CD4-positive, alpha-beta memory T cell (primary cell): ENCODE data around the gene PINLYP. TPM values are rescaled to one million over a fixed set of nuclear protein-coding genes. Genes with fewer than 3 reads are reported as not detected.

Experiments
- CTCF ChIA-PET: fragments of 350-600 bp; sonication (Branson Sonifier 250); formaldehyde crosslinking; loops from one replicate; lab custom pipeline; 2021; ENCODE audit warnings: inconsistent platforms; ENCODE audit not compliant: partially characterized antibody; lab: Charles Lee
- POLR2A ChIA-PET: fragments of 350-600 bp; sonication (Branson Sonifier 250); formaldehyde crosslinking; loops from one replicate; lab custom pipeline; 2021; ENCODE audit not compliant: partially characterized antibody; lab: Charles Lee
- DNase-seq, 5 donors: peaks; one replicate each; pipeline versions ENCODE4 v3.0.0 to v3.0.0-alpha.2; 2020 to 2022; ENCODE audit warnings: mixed read lengths in 1 of 5
- H3K27ac ChIP-seq: one replicate; pipeline ENCODE4 v1.7.0; 2013; ENCODE audit warnings: low read depth, low read length
- H3K27me3 ChIP-seq: 2 replicates; pipeline ENCODE4 v1.7.0; 2013; ENCODE audit warnings: mild to moderate bottlenecking, low read length, moderate library complexity; ENCODE audit not compliant: insufficient read depth
- H3K36me3 ChIP-seq: 2 replicates; pipeline ENCODE4 v1.7.0; 2013; ENCODE audit warnings: mild to moderate bottlenecking, low read length, moderate library complexity; ENCODE audit not compliant: insufficient read depth
- H3K4me1 ChIP-seq: 2 replicates; pipeline ENCODE4 v1.7.0; 2013; ENCODE audit warnings: mild to moderate bottlenecking, low read length, moderate library complexity; ENCODE audit not compliant: insufficient read depth
- H3K4me3 ChIP-seq, 2 donors: one replicate each; pipeline ENCODE4 v1.7.0; 2013; ENCODE audit warnings: low read length in 2 of 2, mild to moderate bottlenecking in 1 of 2
- H3K9me3 ChIP-seq, 2 donors: one replicate each; pipeline ENCODE4 v1.7.0; 2013; ENCODE audit warnings: low read length in 2 of 2, control low read depth in 1 of 2; ENCODE audit not compliant: control insufficient read depth in 1 of 2
- H3K27ac Mint-ChIP-seq, 7 donors: one replicate each; pipeline ENCODE4 v1.8.0; 2020 to 2021; ENCODE audit warnings: mixed read lengths in 7 of 7, mild to moderate bottlenecking in 6 of 7, inconsistent platforms in 3 of 7, moderate library complexity in 3 of 7
- H3K27me3 Mint-ChIP-seq, 2 donors: one replicate each; pipeline ENCODE4 v1.8.0; 2020 to 2021; ENCODE audit warnings: mixed read lengths in 2 of 2
- H3K36me3 Mint-ChIP-seq, 2 donors: one replicate each; pipeline ENCODE4 v1.8.0; 2020 to 2021; ENCODE audit warnings: mixed read lengths in 2 of 2, inconsistent platforms in 1 of 2, mild to moderate bottlenecking in 1 of 2
- H3K4me1 Mint-ChIP-seq, 4 donors: one replicate each; pipeline ENCODE4 v1.8.0; 2020 to 2021; ENCODE audit warnings: mixed read lengths in 4 of 4, mild to moderate bottlenecking in 1 of 4
- H3K4me3 Mint-ChIP-seq, 8 donors: one replicate each; pipeline ENCODE4 v1.8.0; 2020 to 2021; ENCODE audit warnings: mixed read lengths in 8 of 8, mild to moderate bottlenecking in 7 of 8, moderate library complexity in 6 of 8, inconsistent platforms in 3 of 8
- H3K9me3 Mint-ChIP-seq, 8 donors: one replicate each; pipeline ENCODE4 v1.8.0; 2020 to 2021; ENCODE audit warnings: mixed read lengths in 8 of 8, mild to moderate bottlenecking in 5 of 8, inconsistent platforms in 3 of 8, moderate library complexity in 1 of 8
- intact Hi-C: fragments of 100-400 bp; cut with micrococcal nuclease; formaldehyde crosslinking; loops from one replicate; pipeline ENCODE4 v1.15.1; 2023
- polyA plus RNA-seq, 2 donors: library from polyadenylated mRNA; unstranded; fragments of 300-500 nt; fragmentation: Illumina TruSeq; gene quantifications; one replicate each; pipeline ENCODE4 v1.2.3, GENCODE V29; 2021
- total RNA-seq, 2 experiments: library from RNA; stranded (reverse); gene quantifications; one replicate each; pipeline ENCODE4 v1.2.3, GENCODE V29; 2021

The PINLYP gene
- total and polyA plus RNA-seq, 4 experiments from 2014 or later, result 0.33 to 1.3 (median 0.84) TPM; not detected in 1

DNA sequence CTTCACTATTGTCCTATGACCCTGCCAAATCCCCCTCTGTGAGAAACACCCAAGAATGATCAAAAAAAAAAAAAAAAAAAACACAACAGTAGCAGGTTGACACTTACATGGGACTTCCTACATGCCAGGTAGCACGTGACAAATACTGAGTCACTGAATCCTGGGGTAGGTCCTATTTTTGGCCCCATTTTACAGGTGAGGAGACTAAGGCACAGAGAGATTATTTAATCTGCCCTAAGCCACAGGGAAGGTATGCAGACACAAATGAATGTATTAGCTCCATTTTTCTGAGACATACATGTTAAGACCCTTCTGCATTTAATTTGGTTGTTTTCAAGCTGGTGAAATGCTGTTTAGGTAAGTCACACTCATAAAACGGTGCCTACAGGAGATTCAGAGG, 26.9 kb upstream of the PINLYP start:
- DNase-seq, result no peak
- intact Hi-C loops, result no loop called here
- Histone ChIP-seq H3K4me3 (no peak overlapping the region), H3K9me3 (no peaks in the 10 kb centered on the region), H3K27ac (no peak overlapping the region), H3K36me3 (peaks cover 46% of the 10 kb centered on the region), H3K4me1 (no peaks in the 10 kb centered on the region), H3K27me3 (no peaks in the 10 kb centered on the region)
- Mint-ChIP-seq H3K4me1 (peaks cover 0 to 2% (median 0%) of the 10 kb centered on the region in 4 donors), H3K27ac (peak overlapping the region in 2 of 7 donors; percentile 17 to 83), H3K9me3 (no peaks in the 10 kb centered on the region), H3K36me3 (peaks cover 21 to 45% of the 10 kb centered on the region in 2 donors), H3K4me3 (no peak overlapping the region), H3K27me3 (no peaks in the 10 kb centered on the region)
- ChIA-PET CTCF (interaction anchor here (0.5 to 11.2 kb wide), 2 partner anchors 29 to 46 kb away, joined by 3 to 245 read pairs; partner anchors contain the start of genes IRGQ and ZNF576), POLR2A (interaction anchor here (0.6 kb wide), 1 partner anchor 16 kb away, joined by 3 read pairs; the partner anchor contains the start of gene ZNF575)

- Histone ChIP-seq H3K36me3 (peaks cover 48% of the 10 kb centered on the region), H3K9me3 (no peaks in the 10 kb centered on the region), H3K4me1 (peaks cover 7% of the 10 kb centered on the region), H3K4me3 (no peak overlapping the region), H3K27ac (no peak overlapping the region), H3K27me3 (no peaks in the 10 kb centered on the region)
- Mint-ChIP-seq H3K4me3 (no peak overlapping the region), H3K36me3 (peaks cover 22 to 39% of the 10 kb centered on the region in 2 donors), H3K27me3 (no peaks in the 10 kb centered on the region), H3K4me1 (peaks cover 8 to 12% (median 10%) of the 10 kb centered on the region in 4 donors), H3K9me3 (no peaks in the 10 kb centered on the region), H3K27ac (peak overlapping the region in 4 of 7 donors; percentile 33 to 81 (median 43))
- no peak for DNase-seq
- intact Hi-C loops, result no loop called here
- POLR2A ChIA-PET, result interaction anchor here (0.9 kb wide), 1 partner anchor 43 kb away, joined by 3 read pairs; no protein-coding TSS in a partner anchor
- CTCF ChIA-PET, result interaction anchor here (11.2 kb wide), 1 partner anchor 43 kb away, joined by 245 read pairs; the partner anchor contains the start of genes IRGQ and ZNF576
These were observed 24.0 kb upstream of the PINLYP start for GRCh38 chr19:43551399-43552197.

DNA sequence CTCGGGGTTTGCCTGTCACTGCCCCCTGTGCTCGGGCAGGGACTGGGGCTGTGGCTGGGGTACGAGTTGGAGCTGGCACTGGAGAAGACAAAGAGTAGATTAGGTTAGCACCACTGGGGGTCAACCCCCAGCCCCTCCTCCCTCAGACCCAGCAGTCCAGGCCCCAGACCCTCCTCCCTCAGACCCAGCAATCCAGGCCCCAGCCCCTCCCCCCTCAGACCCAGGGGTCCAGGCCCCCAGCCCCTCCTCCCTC, 23.5 kb upstream of the PINLYP start:
- H3K4me1 Mint-ChIP-seq, result peaks cover 8 to 12% (median 10%) of the 10 kb centered on the region in 4 donors
- H3K27me3 ChIP-seq, result no peaks in the 10 kb centered on the region
- H3K9me3 ChIP-seq, result no peaks in the 10 kb centered on the region
- no peak overlapping the region for H3K27ac Mint-ChIP-seq
- DNase-seq, result no peak
- POLR2A ChIA-PET, result interaction anchor here (0.9 kb wide), 1 partner anchor 42 kb away, joined by 3 read pairs; no protein-coding TSS in a partner anchor
- no peaks in the 10 kb centered on the region for H3K27me3 Mint-ChIP-seq
- peaks cover 22 to 38% of the 10 kb centered on the region in 2 donors for H3K36me3 Mint-ChIP-seq
- H3K4me1 ChIP-seq, result peaks cover 7% of the 10 kb centered on the region
- no peak overlapping the region for H3K4me3 ChIP-seq
- intact Hi-C loops, result no loop called here
- peaks cover 48% of the 10 kb centered on the region for H3K36me3 ChIP-seq
- H3K27ac ChIP-seq, result no peak overlapping the region
- no peaks in the 10 kb centered on the region for H3K9me3 Mint-ChIP-seq
- CTCF ChIA-PET, result interaction anchor here (7.6 to 11.2 kb wide), 2 partner anchors 17 to 43 kb away, joined by 64 to 245 read pairs; partner anchors contain the start of genes IRGQ, ZNF575 and ZNF576
- no peak overlapping the region for H3K4me3 Mint-ChIP-seq

- intact Hi-C loops, result no loop called here
- Mint-ChIP-seq H3K4me1 (peaks cover 8 to 12% (median 10%) of the 10 kb centered on the region in 4 donors), H3K4me3 (no peak overlapping the region), H3K9me3 (no peaks in the 10 kb centered on the region), H3K36me3 (peaks cover 22 to 41% of the 10 kb centered on the region in 2 donors), H3K27me3 (no peaks in the 10 kb centered on the region), H3K27ac (peak overlapping the region in 2 of 7 donors; percentile 36 to 85)
- Histone ChIP-seq H3K9me3 (no peaks in the 10 kb centered on the region), H3K4me1 (peaks cover 7% of the 10 kb centered on the region), H3K36me3 (peaks cover 48% of the 10 kb centered on the region), H3K27me3 (no peaks in the 10 kb centered on the region), H3K4me3 (no peak overlapping the region), H3K27ac (no peak overlapping the region)
- no peak for DNase-seq
- ChIA-PET CTCF (interaction anchor here (1.0 to 11.2 kb wide), 3 partner anchors 17 to 42 kb away, joined by 5 to 245 read pairs (median 64); partner anchors contain the start of genes IRGQ, ZNF575 and ZNF576), POLR2A (interaction anchor here (0.9 to 1.2 kb wide), 2 partner anchors 42 to 49 kb away, joined by 3 read pairs; no protein-coding TSS in a partner anchor)
These were observed 23.0 kb upstream of the PINLYP start for GRCh38 chr19:43552616-43553015.

GRCh38 chr19:43553656-43554055, 21.9 kb upstream of the PINLYP start:
- intact Hi-C loops, result loop anchor here (2.0 kb wide), 1 partner anchor 19 kb away; no protein-coding TSS in a partner anchor
- CTCF ChIA-PET, result interaction anchor here (1.0 to 11.2 kb wide), 9 partner anchors 18 to 107 kb away, joined by 5 to 245 read pairs (median 19); partner anchors contain the start of genes IRGQ, XRCC1, ZNF575 and ZNF576

DNA sequence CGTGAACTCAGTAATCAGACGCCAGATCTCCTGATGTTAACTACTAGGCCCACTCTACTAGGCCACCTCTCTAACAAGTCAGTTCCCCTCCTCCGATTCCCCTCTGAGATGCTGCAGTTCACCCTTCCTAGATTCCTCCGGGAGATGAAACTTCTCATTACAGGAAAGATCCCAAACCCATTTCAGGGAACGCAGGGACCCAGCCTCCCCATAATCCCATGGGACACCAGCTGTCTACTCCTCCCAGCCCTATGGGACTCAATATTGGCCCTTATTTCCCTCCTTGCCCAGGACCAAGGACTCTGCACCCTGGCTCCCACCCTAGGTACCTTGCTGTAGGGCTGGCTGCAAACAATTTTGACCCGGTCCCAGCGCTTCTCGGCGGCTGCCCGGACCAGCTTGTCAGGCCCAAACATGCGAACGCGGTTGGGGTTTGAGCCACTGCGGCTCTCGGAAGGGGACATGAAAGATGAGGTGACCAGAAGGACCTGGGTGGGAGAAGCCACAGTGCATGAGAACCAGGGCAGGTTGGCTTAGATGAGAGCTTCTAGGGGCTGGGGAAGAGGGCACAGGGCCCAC, 21.2 kb upstream of the PINLYP start:
- Histone ChIP-seq H3K9me3 (no peaks in the 10 kb centered on the region), H3K4me3 (no peak overlapping the region), H3K27ac (no peak overlapping the region), H3K4me1 (peaks cover 7% of the 10 kb centered on the region), H3K36me3 (peaks cover 48% of the 10 kb centered on the region), H3K27me3 (no peaks in the 10 kb centered on the region)
- no peak for DNase-seq
- H3K27me3 Mint-ChIP-seq, result no peaks in the 10 kb centered on the region
- no peaks in the 10 kb centered on the region for H3K9me3 Mint-ChIP-seq
- no peak overlapping the region for H3K4me3 Mint-ChIP-seq
- H3K36me3 Mint-ChIP-seq, result peaks cover 23 to 42% of the 10 kb centered on the region in 2 donors
- H3K4me1 Mint-ChIP-seq, result peaks cover 8 to 12% (median 11%) of the 10 kb centered on the region in 4 donors
- peak overlapping the region in 4 of 7 donors; percentile 62 to 82 (median 76) for H3K27ac Mint-ChIP-seq
- POLR2A ChIA-PET, result interaction anchor here (1.0 to 3.6 kb wide), 12 partner anchors 9 to 230 kb away, joined by 3 to 61 read pairs (median 4); partner anchors contain the start of genes IRGQ, PINLYP, XRCC1 and ZNF428
- CTCF ChIA-PET, result interaction anchor here (0.5 to 11.2 kb wide), 38 partner anchors 8 to 255 kb away, joined by 3 to 245 read pairs (median 6); partner anchors contain the start of genes IRGQ, PINLYP, PLAUR and XRCC1
- intact Hi-C loops, result loop anchor here (2.0 kb wide), 1 partner anchor 20 kb away; no protein-coding TSS in a partner anchor

More at GRCh38 chr19:43553656-43554055, 21.9 kb upstream of the PINLYP start:
- Mint-ChIP-seq H3K4me1 (peaks cover 8 to 12% (median 10%) of the 10 kb centered on the region in 4 donors), H3K27me3 (no peaks in the 10 kb centered on the region), H3K27ac (peak overlapping the region in 3 of 7 donors; percentile 18 to 62 (median 59)), H3K4me3 (no peak overlapping the region), H3K9me3 (no peaks in the 10 kb centered on the region), H3K36me3 (peaks cover 22 to 45% of the 10 kb centered on the region in 2 donors)
- DNase-seq, result no peak
- peaks cover 7% of the 10 kb centered on the region for H3K4me1 ChIP-seq
- no peak overlapping the region for H3K4me3 ChIP-seq
- H3K9me3 ChIP-seq, result no peaks in the 10 kb centered on the region
- POLR2A ChIA-PET, result interaction anchor here (0.8 to 3.6 kb wide), 6 partner anchors 10 to 231 kb away, joined by 3 to 61 read pairs (median 4); partner anchors contain the start of genes IRGQ, PINLYP, XRCC1 and ZNF576
- H3K27me3 ChIP-seq, result no peaks in the 10 kb centered on the region
- no peak overlapping the region for H3K27ac ChIP-seq
- H3K36me3 ChIP-seq, result peaks cover 48% of the 10 kb centered on the region
